GM12878 (cell line): Measurements from ENCODE around the gene MYLK4. TPM values are rescaled to one million over a fixed set of nuclear protein-coding genes. Genes with fewer than 3 reads are reported as not detected.

Experiments used
- CREB1 ChIP-seq: IDR thresholded peaks from 2 replicates; pipeline ENCODE4 v1.6.1; 2012; ENCODE audit warnings: low read depth, mild to moderate bottlenecking, inconsistent platforms
- EZH2 ChIP-seq: IDR thresholded peaks from 2 replicates; pipeline ENCODE4 v1.6.1; 2012; ENCODE audit warnings: low read depth, mild to moderate bottlenecking, control low read depth, inconsistent platforms, low read length, borderline replicate concordance; ENCODE audit not compliant: control insufficient read depth
- GABPA ChIP-seq: IDR thresholded peaks from 2 replicates; pipeline ENCODE4 v1.6.1; 2014; ENCODE audit warnings: antibody characterized with exemption, low read depth, mild to moderate bottlenecking, inconsistent platforms
- MTA2 ChIP-seq: fragments of 450-650 bp; IDR thresholded peaks from 2 replicates; pipeline ENCODE4 v1.6.1; 2016; ENCODE audit warnings: low read depth, mild to moderate bottlenecking, moderate library complexity
- POLR2A ChIP-seq: IDR thresholded peaks from 2 replicates; pipeline ENCODE4 v1.6.1; 2011; ENCODE audit warnings: low read depth, mild to moderate bottlenecking, low read length
- RAD21 ChIP-seq: IDR thresholded peaks from 2 replicates; pipeline ENCODE4 v1.6.1; 2011; ENCODE audit warnings: mild to moderate bottlenecking, low read depth, low read length, moderate library complexity; ENCODE audit not compliant: insufficient read depth
- SP1 ChIP-seq: IDR thresholded peaks from one replicate; pipeline ENCODE4 v1.6.1; 2011; ENCODE audit warnings: low read depth, low read length
- SRF ChIP-seq, 2 experiments: IDR thresholded peaks; 2 replicates each; pipeline ENCODE4 v1.6.1; 2011; ENCODE audit warnings: low read depth in 2 of 2, low read length in 2 of 2, mild to moderate bottlenecking in 1 of 2, moderate library complexity in 1 of 2
- TAF1 ChIP-seq: IDR thresholded peaks from 2 replicates; pipeline ENCODE4 v1.6.1; 2011; ENCODE audit warnings: mild to moderate bottlenecking, low read depth, low read length, borderline replicate concordance
- TCF12 ChIP-seq: IDR thresholded peaks from 2 replicates; pipeline ENCODE4 v1.6.1; 2011; ENCODE audit warnings: low read depth, mild to moderate bottlenecking, low read length
- YBX1 ChIP-seq: fragments of 450-650 bp; IDR thresholded peaks from 2 replicates; pipeline ENCODE4 v1.6.1; 2016; ENCODE audit warnings: antibody characterized with exemption
- polyA plus RNA-seq, 11 experiments: library from polyadenylated mRNA; depleted of rRNA in 4 of 11; unstranded in 6 of 11; stranded (reverse) in 5 of 11; fragments of >200 nt; fragmentation: Nextera tagmentation in 4 of 11; fragmentation: Illumina TruSeq in 1 of 11; extraction: Ambion mirVana in 4 of 11; extraction: Trizol in 1 of 11; gene quantifications; 1 replicate in 1 of 11; 2 replicates in 10 of 11; pipeline versions ENCODE4 v1.2.1 to v1.2.3, GENCODE V29; 2011 to 2016; ENCODE audit warnings: inconsistent platforms in 2 of 11, missing spikeins in 2 of 11, low read depth in 1 of 11
- total RNA-seq, 4 experiments: library from RNA; depleted of rRNA in 3 of 4; stranded (reverse); fragments of >200 nt in 3 of 4; fragmentation: Illumina TruSeq in 1 of 4; extraction: Trizol in 1 of 4; gene quantifications; 2 replicates each; pipeline versions ENCODE4 v1.2.1 to v1.2.3, GENCODE V29; 2013 to 2021
- TF ChIP-seq, protein P1 (sequence below): fragments of 450-650 bp; IDR thresholded peaks from 2 replicates; pipeline ENCODE4 v1.6.1; 2017; ENCODE audit warnings: mild to moderate bottlenecking, moderate library complexity
- TF ChIP-seq, protein P2 (sequence below): fragments of 450-650 bp; IDR thresholded peaks from 2 replicates; pipeline ENCODE4 v1.6.1; 2016; ENCODE audit warnings: mild to moderate bottlenecking
- TF ChIP-seq, protein P3 (sequence below): fragments of 450-650 bp; IDR thresholded peaks from 2 replicates; pipeline ENCODE4 v1.6.1; 2017; ENCODE audit warnings: low read depth, mild to moderate bottlenecking, moderate library complexity
- TF ChIP-seq, protein P4 (sequence below): fragments of 450-650 bp; IDR thresholded peaks from 2 replicates; pipeline ENCODE4 v1.6.1; 2017; ENCODE audit warnings: mild to moderate bottlenecking, low read depth, inconsistent platforms; ENCODE audit not compliant: poor library complexity, severe bottlenecking
- TF ChIP-seq, protein P5 (sequence below): IDR thresholded peaks from 2 replicates; pipeline ENCODE4 v1.6.1; 2012; ENCODE audit warnings: improper control_type of control experiment, low read depth, low read length; ENCODE audit not compliant: insufficient replicate concordance

Gene MYLK4
- total and polyA plus RNA-seq, 10 of the 15 experiments (the other 5 are each of a cell fraction or from before 2014, with no cell fraction given): under 0.01 to 0.09 (median 0.05) TPM; not detected in 1

DNA sequence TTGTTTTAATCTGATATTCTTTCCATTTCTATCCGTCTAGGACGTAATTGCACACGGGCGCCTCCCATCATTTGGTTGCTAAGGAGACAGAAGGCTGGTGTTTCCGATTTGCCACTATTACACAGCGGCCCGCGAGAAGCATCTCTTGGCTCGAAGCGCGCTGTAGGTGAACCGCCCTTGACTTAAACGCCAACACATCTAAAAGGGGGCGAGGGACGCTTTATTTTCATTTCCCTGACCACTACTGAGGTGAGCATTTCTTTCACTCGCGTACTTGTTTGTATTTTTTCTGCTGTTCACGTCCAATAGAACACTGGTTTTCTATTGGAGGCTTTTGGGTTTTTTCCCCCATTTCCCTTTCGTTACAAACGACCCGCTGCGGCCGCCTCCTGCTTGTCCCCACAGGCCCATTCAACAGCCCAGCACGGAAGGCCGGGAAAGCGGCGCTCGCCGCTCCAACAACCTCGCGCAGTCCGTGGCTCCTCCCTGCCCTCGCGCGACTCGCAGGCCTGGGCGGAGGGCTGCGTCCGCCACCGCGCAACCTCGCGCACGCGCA lies 14.0 kb upstream of the MYLK4 start (continued):
- TF ChIP-seq POLR2A: peak; percentile 85
- TF ChIP-seq SRF (IDR thresholded peaks at IDR 0.05; ENCODE audit: low read depth in 2 of 2, low read length in 2 of 2): 0 out of 4 replicates have a peak, but pooled peaks of 1 of the 2 experiments have one; percentile 2
- TF ChIP-seq, protein P1, sequence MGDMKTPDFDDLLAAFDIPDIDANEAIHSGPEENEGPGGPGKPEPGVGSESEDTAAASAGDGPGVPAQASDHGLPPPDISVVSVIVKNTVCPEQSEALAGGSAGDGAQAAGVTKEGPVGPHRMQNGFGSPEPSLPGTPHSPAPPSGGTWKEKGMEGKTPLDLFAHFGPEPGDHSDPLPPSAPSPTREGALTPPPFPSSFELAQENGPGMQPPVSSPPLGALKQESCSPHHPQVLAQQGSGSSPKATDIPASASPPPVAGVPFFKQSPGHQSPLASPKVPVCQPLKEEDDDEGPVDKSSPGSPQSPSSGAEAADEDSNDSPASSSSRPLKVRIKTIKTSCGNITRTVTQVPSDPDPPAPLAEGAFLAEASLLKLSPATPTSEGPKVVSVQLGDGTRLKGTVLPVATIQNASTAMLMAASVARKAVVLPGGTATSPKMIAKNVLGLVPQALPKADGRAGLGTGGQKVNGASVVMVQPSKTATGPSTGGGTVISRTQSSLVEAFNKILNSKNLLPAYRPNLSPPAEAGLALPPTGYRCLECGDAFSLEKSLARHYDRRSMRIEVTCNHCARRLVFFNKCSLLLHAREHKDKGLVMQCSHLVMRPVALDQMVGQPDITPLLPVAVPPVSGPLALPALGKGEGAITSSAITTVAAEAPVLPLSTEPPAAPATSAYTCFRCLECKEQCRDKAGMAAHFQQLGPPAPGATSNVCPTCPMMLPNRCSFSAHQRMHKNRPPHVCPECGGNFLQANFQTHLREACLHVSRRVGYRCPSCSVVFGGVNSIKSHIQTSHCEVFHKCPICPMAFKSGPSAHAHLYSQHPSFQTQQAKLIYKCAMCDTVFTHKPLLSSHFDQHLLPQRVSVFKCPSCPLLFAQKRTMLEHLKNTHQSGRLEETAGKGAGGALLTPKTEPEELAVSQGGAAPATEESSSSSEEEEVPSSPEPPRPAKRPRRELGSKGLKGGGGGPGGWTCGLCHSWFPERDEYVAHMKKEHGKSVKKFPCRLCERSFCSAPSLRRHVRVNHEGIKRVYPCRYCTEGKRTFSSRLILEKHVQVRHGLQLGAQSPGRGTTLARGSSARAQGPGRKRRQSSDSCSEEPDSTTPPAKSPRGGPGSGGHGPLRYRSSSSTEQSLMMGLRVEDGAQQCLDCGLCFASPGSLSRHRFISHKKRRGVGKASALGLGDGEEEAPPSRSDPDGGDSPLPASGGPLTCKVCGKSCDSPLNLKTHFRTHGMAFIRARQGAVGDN: peak; percentile 24; the same call in 1 of the 2 replicates
- TF ChIP-seq, protein P2, sequence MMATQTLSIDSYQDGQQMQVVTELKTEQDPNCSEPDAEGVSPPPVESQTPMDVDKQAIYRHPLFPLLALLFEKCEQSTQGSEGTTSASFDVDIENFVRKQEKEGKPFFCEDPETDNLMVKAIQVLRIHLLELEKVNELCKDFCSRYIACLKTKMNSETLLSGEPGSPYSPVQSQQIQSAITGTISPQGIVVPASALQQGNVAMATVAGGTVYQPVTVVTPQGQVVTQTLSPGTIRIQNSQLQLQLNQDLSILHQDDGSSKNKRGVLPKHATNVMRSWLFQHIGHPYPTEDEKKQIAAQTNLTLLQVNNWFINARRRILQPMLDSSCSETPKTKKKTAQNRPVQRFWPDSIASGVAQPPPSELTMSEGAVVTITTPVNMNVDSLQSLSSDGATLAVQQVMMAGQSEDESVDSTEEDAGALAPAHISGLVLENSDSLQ: peak; percentile 20; the same call in 1 of the 2 replicates
- no peak for TF ChIP-seq GABPA
- no peak for TF ChIP-seq CREB1
- no peak for TF ChIP-seq TCF12
- TF ChIP-seq RAD21: no peak
- TF ChIP-seq MTA2: no peak
- no peak for TF ChIP-seq EZH2
- TF ChIP-seq TAF1: peak; percentile 65; the same call in 1 of the 2 replicates
- TF ChIP-seq, protein P3, sequence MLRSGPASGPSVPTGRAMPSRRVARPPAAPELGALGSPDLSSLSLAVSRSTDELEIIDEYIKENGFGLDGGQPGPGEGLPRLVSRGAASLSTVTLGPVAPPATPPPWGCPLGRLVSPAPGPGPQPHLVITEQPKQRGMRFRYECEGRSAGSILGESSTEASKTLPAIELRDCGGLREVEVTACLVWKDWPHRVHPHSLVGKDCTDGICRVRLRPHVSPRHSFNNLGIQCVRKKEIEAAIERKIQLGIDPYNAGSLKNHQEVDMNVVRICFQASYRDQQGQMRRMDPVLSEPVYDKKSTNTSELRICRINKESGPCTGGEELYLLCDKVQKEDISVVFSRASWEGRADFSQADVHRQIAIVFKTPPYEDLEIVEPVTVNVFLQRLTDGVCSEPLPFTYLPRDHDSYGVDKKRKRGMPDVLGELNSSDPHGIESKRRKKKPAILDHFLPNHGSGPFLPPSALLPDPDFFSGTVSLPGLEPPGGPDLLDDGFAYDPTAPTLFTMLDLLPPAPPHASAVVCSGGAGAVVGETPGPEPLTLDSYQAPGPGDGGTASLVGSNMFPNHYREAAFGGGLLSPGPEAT: no peak
- TF ChIP-seq, protein P4, sequence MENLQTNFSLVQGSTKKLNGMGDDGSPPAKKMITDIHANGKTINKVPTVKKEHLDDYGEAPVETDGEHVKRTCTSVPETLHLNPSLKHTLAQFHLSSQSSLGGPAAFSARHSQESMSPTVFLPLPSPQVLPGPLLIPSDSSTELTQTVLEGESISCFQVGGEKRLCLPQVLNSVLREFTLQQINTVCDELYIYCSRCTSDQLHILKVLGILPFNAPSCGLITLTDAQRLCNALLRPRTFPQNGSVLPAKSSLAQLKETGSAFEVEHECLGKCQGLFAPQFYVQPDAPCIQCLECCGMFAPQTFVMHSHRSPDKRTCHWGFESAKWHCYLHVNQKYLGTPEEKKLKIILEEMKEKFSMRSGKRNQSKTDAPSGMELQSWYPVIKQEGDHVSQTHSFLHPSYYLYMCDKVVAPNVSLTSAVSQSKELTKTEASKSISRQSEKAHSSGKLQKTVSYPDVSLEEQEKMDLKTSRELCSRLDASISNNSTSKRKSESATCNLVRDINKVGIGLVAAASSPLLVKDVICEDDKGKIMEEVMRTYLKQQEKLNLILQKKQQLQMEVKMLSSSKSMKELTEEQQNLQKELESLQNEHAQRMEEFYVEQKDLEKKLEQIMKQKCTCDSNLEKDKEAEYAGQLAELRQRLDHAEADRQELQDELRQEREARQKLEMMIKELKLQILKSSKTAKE: no peak
- no peak for TF ChIP-seq YBX1
- TF ChIP-seq SP1: no peak
- TF ChIP-seq, protein P5, sequence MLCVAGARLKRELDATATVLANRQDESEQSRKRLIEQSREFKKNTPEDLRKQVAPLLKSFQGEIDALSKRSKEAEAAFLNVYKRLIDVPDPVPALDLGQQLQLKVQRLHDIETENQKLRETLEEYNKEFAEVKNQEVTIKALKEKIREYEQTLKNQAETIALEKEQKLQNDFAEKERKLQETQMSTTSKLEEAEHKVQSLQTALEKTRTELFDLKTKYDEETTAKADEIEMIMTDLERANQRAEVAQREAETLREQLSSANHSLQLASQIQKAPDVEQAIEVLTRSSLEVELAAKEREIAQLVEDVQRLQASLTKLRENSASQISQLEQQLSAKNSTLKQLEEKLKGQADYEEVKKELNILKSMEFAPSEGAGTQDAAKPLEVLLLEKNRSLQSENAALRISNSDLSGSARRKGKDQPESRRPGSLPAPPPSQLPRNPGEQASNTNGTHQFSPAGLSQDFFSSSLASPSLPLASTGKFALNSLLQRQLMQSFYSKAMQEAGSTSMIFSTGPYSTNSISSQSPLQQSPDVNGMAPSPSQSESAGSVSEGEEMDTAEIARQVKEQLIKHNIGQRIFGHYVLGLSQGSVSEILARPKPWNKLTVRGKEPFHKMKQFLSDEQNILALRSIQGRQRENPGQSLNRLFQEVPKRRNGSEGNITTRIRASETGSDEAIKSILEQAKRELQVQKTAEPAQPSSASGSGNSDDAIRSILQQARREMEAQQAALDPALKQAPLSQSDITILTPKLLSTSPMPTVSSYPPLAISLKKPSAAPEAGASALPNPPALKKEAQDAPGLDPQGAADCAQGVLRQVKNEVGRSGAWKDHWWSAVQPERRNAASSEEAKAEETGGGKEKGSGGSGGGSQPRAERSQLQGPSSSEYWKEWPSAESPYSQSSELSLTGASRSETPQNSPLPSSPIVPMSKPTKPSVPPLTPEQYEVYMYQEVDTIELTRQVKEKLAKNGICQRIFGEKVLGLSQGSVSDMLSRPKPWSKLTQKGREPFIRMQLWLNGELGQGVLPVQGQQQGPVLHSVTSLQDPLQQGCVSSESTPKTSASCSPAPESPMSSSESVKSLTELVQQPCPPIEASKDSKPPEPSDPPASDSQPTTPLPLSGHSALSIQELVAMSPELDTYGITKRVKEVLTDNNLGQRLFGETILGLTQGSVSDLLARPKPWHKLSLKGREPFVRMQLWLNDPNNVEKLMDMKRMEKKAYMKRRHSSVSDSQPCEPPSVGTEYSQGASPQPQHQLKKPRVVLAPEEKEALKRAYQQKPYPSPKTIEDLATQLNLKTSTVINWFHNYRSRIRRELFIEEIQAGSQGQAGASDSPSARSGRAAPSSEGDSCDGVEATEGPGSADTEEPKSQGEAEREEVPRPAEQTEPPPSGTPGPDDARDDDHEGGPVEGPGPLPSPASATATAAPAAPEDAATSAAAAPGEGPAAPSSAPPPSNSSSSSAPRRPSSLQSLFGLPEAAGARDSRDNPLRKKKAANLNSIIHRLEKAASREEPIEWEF: no peak
